ENCODE measurements around the gene LAMP2.
A peak's percentile ranks its signal among the peaks of the same experiment; 100 is the strongest.

LAMP2 gene

GRCh38 chrX:120439921-120440320 lies 29.2 kb downstream of the LAMP2 start:
- H3K4me1 ChIP-seq (ENCODE audit: control insufficient read depth in 1 of 2, insufficient read depth in 1 of 2, low read depth in 1 of 2, low read length in 1 of 2): no peaks in the 10 kb centered on the region
- no peaks in the 10 kb centered on the region for H3K9me3 ChIP-seq
- no peak overlapping the region for H3K4me3 ChIP-seq (ENCODE audit: low read depth in 1 of 2, low read length in 1 of 2)
- H3K27me3 ChIP-seq: no peaks in the 10 kb centered on the region
- peaks cover 68% of the 10 kb centered on the region for H3K36me3 ChIP-seq
- TF ChIP-seq CTCF (IDR thresholded peaks at IDR 0.05): no peak
- H3K27ac ChIP-seq: no peak overlapping the region

GRCh38 chrX:120429776-120430540 lies 39.1 kb downstream of the LAMP2 start:
- H3K27me3 ChIP-seq: no peaks in the 10 kb centered on the region
- H3K36me3 ChIP-seq: peaks cover 18% of the 10 kb centered on the region
- TF ChIP-seq CTCF (IDR thresholded peaks at IDR 0.05): no peak
- H3K9me3 ChIP-seq: no peaks in the 10 kb centered on the region
- no peaks in the 10 kb centered on the region for H3K4me1 ChIP-seq (ENCODE audit: control insufficient read depth in 1 of 2, insufficient read depth in 1 of 2, low read depth in 1 of 2, low read length in 1 of 2)
- H3K4me3 ChIP-seq (ENCODE audit: low read depth in 1 of 2, low read length in 1 of 2): no peak overlapping the region
- H3K27ac ChIP-seq: no peak overlapping the region

DNA sequence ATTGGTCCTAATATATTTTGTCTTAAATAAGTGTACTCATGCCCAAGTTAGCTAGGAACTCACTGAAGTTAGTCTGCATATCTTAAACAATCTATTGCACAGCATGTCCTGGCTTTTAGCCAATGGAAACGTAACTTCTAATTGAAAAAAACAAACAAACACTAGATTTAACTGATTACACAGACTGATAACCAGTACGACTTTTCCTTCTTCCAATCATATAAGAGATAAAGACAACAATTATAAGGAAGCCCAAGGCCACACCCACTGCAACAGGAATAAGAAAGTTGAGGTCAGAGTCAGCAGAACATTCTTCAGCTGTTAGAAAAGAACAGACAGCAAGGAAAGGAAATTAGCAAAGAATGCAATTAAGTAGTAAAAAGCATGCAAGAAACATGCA lies 40.8 kb downstream of the LAMP2 start:
- H3K4me3 ChIP-seq (ENCODE audit: low read depth in 1 of 2, low read length in 1 of 2): no peak overlapping the region
- H3K9me3 ChIP-seq: no peaks in the 10 kb centered on the region
- peak overlapping the region; percentile 3 for H3K27ac ChIP-seq
- no peaks in the 10 kb centered on the region for H3K27me3 ChIP-seq
- no peak for TF ChIP-seq CTCF (IDR thresholded peaks at IDR 0.05)
- peaks cover 7% of the 10 kb centered on the region for H3K36me3 ChIP-seq
- H3K4me1 ChIP-seq (ENCODE audit: control insufficient read depth in 1 of 2, insufficient read depth in 1 of 2, low read depth in 1 of 2, low read length in 1 of 2): no peaks in the 10 kb centered on the region

DNA sequence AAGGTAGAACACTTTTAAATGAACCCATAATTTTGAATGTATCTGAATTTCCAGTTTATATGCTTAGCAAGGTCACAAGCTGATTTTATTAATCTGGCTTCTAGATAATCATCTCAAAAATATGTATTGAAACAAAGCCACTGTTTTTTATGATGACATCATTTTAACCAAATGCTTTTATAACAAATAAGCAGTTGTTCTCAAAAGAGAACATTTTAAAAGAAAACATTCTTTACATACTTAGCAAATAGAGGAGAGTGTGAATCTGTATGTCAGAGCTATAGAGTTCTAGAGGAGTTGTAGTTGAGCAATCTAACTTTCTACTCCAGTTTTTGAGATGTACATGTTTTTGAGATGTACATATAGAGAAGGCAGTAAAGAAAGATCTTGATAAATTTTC lies 42.5 kb downstream of the LAMP2 start:
- Histone ChIP-seq H3K9me3 (no peaks in the 10 kb centered on the region), H3K4me3 (ENCODE audit: low read depth in 1 of 2, low read length in 1 of 2) (no peak overlapping the region), H3K4me1 (ENCODE audit: control insufficient read depth in 1 of 2, insufficient read depth in 1 of 2, low read depth in 1 of 2, low read length in 1 of 2) (no peaks in the 10 kb centered on the region), H3K27me3 (no peaks in the 10 kb centered on the region), H3K36me3 (peaks cover 7% of the 10 kb centered on the region), H3K27ac (no peak overlapping the region)
- no peak for TF ChIP-seq CTCF (IDR thresholded peaks at IDR 0.05)

GRCh38 chrX:120419463-120419862 lies 49.6 kb downstream of the LAMP2 start:
- no peaks in the 10 kb centered on the region for H3K36me3 ChIP-seq
- no peaks in the 10 kb centered on the region for H3K27me3 ChIP-seq
- no peaks in the 10 kb centered on the region for H3K4me1 ChIP-seq (ENCODE audit: control insufficient read depth in 1 of 2, insufficient read depth in 1 of 2, low read depth in 1 of 2, low read length in 1 of 2)
- no peaks in the 10 kb centered on the region for H3K9me3 ChIP-seq
- no peak overlapping the region for H3K4me3 ChIP-seq (ENCODE audit: low read depth in 1 of 2, low read length in 1 of 2)
- no peak overlapping the region for H3K27ac ChIP-seq
- TF ChIP-seq CTCF (IDR thresholded peaks at IDR 0.05): no peak
